Testis (tissue), 3 donors: ENCODE results near the gene INPP5A. TPM values are rescaled to one million over a fixed set of nuclear protein-coding genes. Genes with fewer than 3 reads are reported as not detected.
A peak's percentile ranks its signal among the peaks of the same experiment; 100 is the strongest.

Experiments
- DNase-seq: peaks from one replicate; pipeline ENCODE4 v3.0.0-alpha.2; 2019
- H3K27ac ChIP-seq, 2 donors: fragments of 200-600 bp; sonication (generic); one replicate each; pipeline ENCODE4 v1.5.1; 2019
- H3K27me3 ChIP-seq: fragments of 200-600 bp; sonication (generic); one replicate; pipeline ENCODE4 v1.5.1; 2019
- H3K36me3 ChIP-seq: fragments of 200-600 bp; sonication (generic); one replicate; pipeline ENCODE4 v1.5.1; 2017; ENCODE audit warnings: low read depth; ENCODE audit errors: missing control alignments
- H3K4me1 ChIP-seq: fragments of 200-600 bp; sonication (generic); one replicate; pipeline ENCODE4 v1.5.1; 2019
- H3K4me3 ChIP-seq, 2 donors: fragments of 200-600 bp; sonication (generic); one replicate each; pipeline ENCODE4 v1.5.1; 2017 to 2019
- H3K9me3 ChIP-seq: fragments of 200-600 bp; sonication (generic); one replicate; pipeline ENCODE4 v1.5.1; 2017
- POLR2A ChIP-seq: fragments of 450-650 bp; IDR thresholded peaks from one replicate; pipeline ENCODE4 v1.6.1; 2017; ENCODE audit warnings: antibody characterized with exemption, mild to moderate bottlenecking, moderate library complexity
- WGBS, 2 donors: methylation state at CpG; one replicate each; pipeline ENCODE4 v1.1.5; 2018; 5-methylcytosine and 5-hydroxymethylcytosine counted together
- intact Hi-C: fragments of 100-400 bp; cut with DNase I; formaldehyde crosslinking; loops from one replicate; pipeline ENCODE4 v1.15.1; 2023; ENCODE audit warnings: low total_unique reads
- polyA plus RNA-seq: library from polyadenylated mRNA; stranded (reverse); fragments of 350-450 nt; fragmentation: Illumina TruSeq; extraction: RNeasy Lipid Tissue Mini Kit (QIAGEN cat#74804); gene quantifications from one replicate; pipeline ENCODE4 v1.2.3, GENCODE V29; 2014; ENCODE audit warnings: low read depth, low replicate concordance; ENCODE audit not compliant: insufficient read depth
- total RNA-seq, 2 donors: library from RNA; depleted of rRNA; stranded (reverse); fragments of >200 nt; gene quantifications; one replicate each; pipeline ENCODE4 v1.2.3, GENCODE V29; 2016
- TF ChIP-seq, protein P1 (sequence below), 3 experiments: fragments of 450-650 bp in 2 of 3; fragments of 200-600 bp in 1 of 3; sonication (generic) in 1 of 3; IDR thresholded peaks; one replicate each; pipeline ENCODE4 v1.5.1; 2016 to 2019; ENCODE audit warnings: antibody characterized with exemption in 3 of 3, mild to moderate bottlenecking in 2 of 3, moderate library complexity in 1 of 3

Gene INPP5A
- total and polyA plus RNA-seq, 3 donors from 2014 or later: 54.1 to 103 (median 73.0) TPM

- WGBS, 2 donors: 44 to 49% methylated on average over 19 of the region's 19 CpGs
Measured at GRCh38 chr10:132637477-132638129, 100.0 kb downstream of the INPP5A start.

GRCh38 chr10:132638130-132638515 is 100.5 kb downstream of the INPP5A start:
- Histone ChIP-seq H3K27ac (peak overlapping the region in 1 of 2 donors; percentile 24), H3K27me3 (no peaks in the 10 kb centered on the region), H3K4me1 (peaks cover 13% of the 10 kb centered on the region), H3K4me3 (no peak overlapping the region), H3K36me3 (no peaks in the 10 kb centered on the region), H3K9me3 (no peaks in the 10 kb centered on the region)
- no peak for DNase-seq
- 54 to 61% methylated on average over 8 of the region's 8 CpGs for WGBS, 2 donors
- intact Hi-C loops: loop anchor here (2.0 to 10.0 kb wide), 2 partner anchors 177 to 253 kb away; no protein-coding TSS in a partner anchor
- no peak for TF ChIP-seq POLR2A
- TF ChIP-seq, protein P1, sequence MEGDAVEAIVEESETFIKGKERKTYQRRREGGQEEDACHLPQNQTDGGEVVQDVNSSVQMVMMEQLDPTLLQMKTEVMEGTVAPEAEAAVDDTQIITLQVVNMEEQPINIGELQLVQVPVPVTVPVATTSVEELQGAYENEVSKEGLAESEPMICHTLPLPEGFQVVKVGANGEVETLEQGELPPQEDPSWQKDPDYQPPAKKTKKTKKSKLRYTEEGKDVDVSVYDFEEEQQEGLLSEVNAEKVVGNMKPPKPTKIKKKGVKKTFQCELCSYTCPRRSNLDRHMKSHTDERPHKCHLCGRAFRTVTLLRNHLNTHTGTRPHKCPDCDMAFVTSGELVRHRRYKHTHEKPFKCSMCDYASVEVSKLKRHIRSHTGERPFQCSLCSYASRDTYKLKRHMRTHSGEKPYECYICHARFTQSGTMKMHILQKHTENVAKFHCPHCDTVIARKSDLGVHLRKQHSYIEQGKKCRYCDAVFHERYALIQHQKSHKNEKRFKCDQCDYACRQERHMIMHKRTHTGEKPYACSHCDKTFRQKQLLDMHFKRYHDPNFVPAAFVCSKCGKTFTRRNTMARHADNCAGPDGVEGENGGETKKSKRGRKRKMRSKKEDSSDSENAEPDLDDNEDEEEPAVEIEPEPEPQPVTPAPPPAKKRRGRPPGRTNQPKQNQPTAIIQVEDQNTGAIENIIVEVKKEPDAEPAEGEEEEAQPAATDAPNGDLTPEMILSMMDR (IDR thresholded peaks at IDR 0.05): no peak

More at GRCh38 chr10:132637477-132638129, 100.0 kb downstream of the INPP5A start:
- H3K4me3 ChIP-seq: no peak overlapping the region
- no peaks in the 10 kb centered on the region for H3K36me3 ChIP-seq
- peak overlapping the region in 1 of 2 donors; percentile 24 for H3K27ac ChIP-seq
- DNase-seq: no peak
- TF ChIP-seq POLR2A: no peak
- TF ChIP-seq, protein P1 (IDR thresholded peaks at IDR 0.05): peak; percentile 68 to 73 (median 72)
- H3K9me3 ChIP-seq: no peaks in the 10 kb centered on the region
- intact Hi-C loops: loop anchor here (2.0 to 10.0 kb wide), 2 partner anchors 177 to 253 kb away; no protein-coding TSS in a partner anchor
- peaks cover 16% of the 10 kb centered on the region for H3K4me1 ChIP-seq
- no peaks in the 10 kb centered on the region for H3K27me3 ChIP-seq

DNA sequence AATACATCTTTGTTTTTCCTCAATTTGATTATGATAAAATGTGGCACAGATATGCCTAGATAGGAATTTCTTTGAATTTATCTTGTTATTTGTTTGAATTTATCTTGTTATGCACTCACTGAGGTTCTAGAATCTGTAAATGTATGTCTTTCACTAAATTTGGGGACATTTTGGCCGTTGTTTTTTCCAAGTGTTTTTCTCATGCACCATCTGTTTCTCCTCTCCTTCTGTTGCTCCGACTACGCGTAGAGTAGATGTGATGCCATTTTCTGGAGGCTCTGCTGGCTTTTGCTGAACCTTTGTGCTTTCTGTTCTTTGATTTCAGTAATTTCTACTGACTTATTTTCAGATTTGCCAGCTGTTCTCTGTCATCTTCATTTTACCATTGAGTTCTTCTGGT is 101.9 kb downstream of the INPP5A start:
- intact Hi-C loops: loop anchor here (2.0 to 10.0 kb wide), 2 partner anchors 179 to 255 kb away; no protein-coding TSS in a partner anchor
- no peak overlapping the region for H3K27ac ChIP-seq
- WGBS, 2 donors: 87 to 88% methylated on average over 4 of the region's 4 CpGs
- H3K27me3 ChIP-seq: no peaks in the 10 kb centered on the region
- H3K36me3 ChIP-seq: no peaks in the 10 kb centered on the region
- no peak for DNase-seq
- no peaks in the 10 kb centered on the region for H3K9me3 ChIP-seq
- peaks cover 11% of the 10 kb centered on the region for H3K4me1 ChIP-seq
- TF ChIP-seq, protein P1 (IDR thresholded peaks at IDR 0.05): no peak
- no peak for TF ChIP-seq POLR2A
- H3K4me3 ChIP-seq: no peak overlapping the region

GRCh38 chr10:132640326-132641125 is 102.9 kb downstream of the INPP5A start:
- intact Hi-C loops: no loop called here
- no peak for TF ChIP-seq POLR2A
- TF ChIP-seq, protein P1 (IDR thresholded peaks at IDR 0.05): no peak
- Histone ChIP-seq H3K9me3 (no peaks in the 10 kb centered on the region), H3K27ac (no peak overlapping the region), H3K4me3 (no peak overlapping the region), H3K27me3 (no peaks in the 10 kb centered on the region), H3K4me1 (peaks cover 9% of the 10 kb centered on the region), H3K36me3 (no peaks in the 10 kb centered on the region)
- 95% methylated on average over 29 of the region's 29 CpGs for WGBS, 2 donors
- no peak for DNase-seq
